ENCODE data around the gene CCNY. TPM values are rescaled to one million over a fixed set of nuclear protein-coding genes. Genes with fewer than 3 reads are reported as not detected.

Gene CCNY
- total and polyA plus RNA-seq, 2 of the 13 experiments (the other 11 are each of a cell fraction or from before 2014, with no cell fraction given), result 48.2 to 54.7 TPM

GRCh38 chr10:35336084-35336831, at the start of gene CCNY (continued):
- TF ChIP-seq SP140L (CRISPR knock-in tag; IDR thresholded peaks at IDR 0.05; ENCODE audit: borderline replicate concordance), result no peak
- no peak for TF ChIP-seq NR3C1 (CRISPR knock-in tag; IDR thresholded peaks at IDR 0.05)
- TF ChIP-seq TSC22D2 (CRISPR knock-in tag; IDR thresholded peaks at IDR 0.05; ENCODE audit: borderline replicate concordance), result no peak; the same call in 1 of the 2 replicates
- no peak for TF ChIP-seq ATRX (CRISPR knock-in tag; IDR thresholded peaks at IDR 0.05; ENCODE audit: borderline replicate concordance)
- peak; percentile 27; the same call in 1 of the 2 replicates for TF ChIP-seq MED1 (CRISPR knock-in tag; IDR thresholded peaks at IDR 0.05)
- 0 out of 2 replicates have a peak, but pooled peaks have one; percentile 51 for TF ChIP-seq ZBTB44 (CRISPR knock-in tag; IDR thresholded peaks at IDR 0.05)
- TF ChIP-seq ZNF556 (CRISPR knock-in tag; IDR thresholded peaks at IDR 0.05; ENCODE audit: borderline replicate concordance), result 0 out of 2 replicates have a peak, but pooled peaks have one; percentile 22
- TF ChIP-seq, protein P1, sequence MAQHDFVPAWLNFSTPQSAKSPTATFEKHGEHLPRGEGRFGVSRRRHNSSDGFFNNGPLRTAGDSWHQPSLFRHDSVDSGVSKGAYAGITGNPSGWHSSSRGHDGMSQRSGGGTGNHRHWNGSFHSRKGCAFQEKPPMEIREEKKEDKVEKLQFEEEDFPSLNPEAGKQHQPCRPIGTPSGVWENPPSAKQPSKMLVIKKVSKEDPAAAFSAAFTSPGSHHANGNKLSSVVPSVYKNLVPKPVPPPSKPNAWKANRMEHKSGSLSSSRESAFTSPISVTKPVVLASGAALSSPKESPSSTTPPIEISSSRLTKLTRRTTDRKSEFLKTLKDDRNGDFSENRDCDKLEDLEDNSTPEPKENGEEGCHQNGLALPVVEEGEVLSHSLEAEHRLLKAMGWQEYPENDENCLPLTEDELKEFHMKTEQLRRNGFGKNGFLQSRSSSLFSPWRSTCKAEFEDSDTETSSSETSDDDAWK (CRISPR knock-in tag; IDR thresholded peaks at IDR 0.05), result no peak
- TF ChIP-seq ISL2 (CRISPR knock-in tag; IDR thresholded peaks at IDR 0.05), result 0 out of 2 replicates have a peak, but pooled peaks have one; percentile 27
- TF ChIP-seq EP300 (IDR thresholded peaks at IDR 0.05; ENCODE audit: low read depth in 2 of 2, low read length in 2 of 2), result no peak
- 0 out of 2 replicates have a peak, but pooled peaks have one; percentile 19 for TF ChIP-seq EP300 (CRISPR knock-in tag; IDR thresholded peaks at IDR 0.05; ENCODE audit: borderline replicate concordance)
- no peak; the same call in 1 of the 2 replicates for TF ChIP-seq E2F5 (CRISPR knock-in tag; conservative IDR thresholded peaks at IDR 0.05)
- 0 out of 2 replicates have a peak, but pooled peaks have one; percentile 19 for TF ChIP-seq ELK4 (CRISPR knock-in tag; IDR thresholded peaks at IDR 0.05; ENCODE audit: borderline replicate concordance)
- TF ChIP-seq PPARG (CRISPR knock-in tag; conservative IDR thresholded peaks at IDR 0.05), result 0 out of 2 replicates have a peak, but pooled peaks have one; percentile 16
- peak; percentile 71 for TF ChIP-seq TAF1 (CRISPR knock-in tag; IDR thresholded peaks at IDR 0.05)
- TF ChIP-seq KDM6A (CRISPR knock-in tag; IDR thresholded peaks at IDR 0.05; ENCODE audit: low read depth), result no peak
- 0 out of 2 replicates have a peak, but pooled peaks have one; percentile 19 for TF ChIP-seq ATF3 (CRISPR knock-in tag; IDR thresholded peaks at IDR 0.05)
- TF ChIP-seq, protein P2, sequence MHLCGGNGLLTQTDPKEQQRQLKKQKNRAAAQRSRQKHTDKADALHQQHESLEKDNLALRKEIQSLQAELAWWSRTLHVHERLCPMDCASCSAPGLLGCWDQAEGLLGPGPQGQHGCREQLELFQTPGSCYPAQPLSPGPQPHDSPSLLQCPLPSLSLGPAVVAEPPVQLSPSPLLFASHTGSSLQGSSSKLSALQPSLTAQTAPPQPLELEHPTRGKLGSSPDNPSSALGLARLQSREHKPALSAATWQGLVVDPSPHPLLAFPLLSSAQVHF (CRISPR knock-in tag; IDR thresholded peaks at IDR 0.05), result no peak
- peak; percentile 58; the same call in 1 of the 2 replicates for TF ChIP-seq MTA1 (CRISPR knock-in tag; IDR thresholded peaks at IDR 0.05; ENCODE audit: borderline replicate concordance)
- TF ChIP-seq ZSCAN12 (CRISPR knock-in tag; IDR thresholded peaks at IDR 0.05), result no peak
- no peak for TF ChIP-seq SP2 (CRISPR knock-in tag; IDR thresholded peaks at IDR 0.05)

All from HepG2 (cell line).